NCI-H446 (cell line): Measurements from ENCODE around the gene ASH1L.
"Not testable (repeated sequence)": the region's sequence is repeated elsewhere in the genome, so short reads cannot be mapped to it uniquely, and the experiment has no call there.

ENCODE experiments used
- DNase-seq, 2 experiments: peaks; one replicate each; lab custom pipeline; 2025; lab: John Stamatoyannopoulos, UW

The ASH1L gene

GRCh38 chr1:155493595-155493994 lies 69.0 kb downstream of the ASH1L start:
- DNase-seq: not testable (repeated sequence)

- not testable (repeated sequence) for DNase-seq
These were observed 74.2 kb downstream of the ASH1L start for GRCh38 chr1:155488419-155488818.

- DNase-seq: no peak
These were observed 75.1 kb downstream of the ASH1L start for GRCh38 chr1:155487541-155487940.

GRCh38 chr1:155486952-155487351 lies 75.7 kb downstream of the ASH1L start:
- not testable (repeated sequence) for DNase-seq

GRCh38 chr1:155485945-155486344 lies 76.7 kb downstream of the ASH1L start:
- no peak for DNase-seq

- DNase-seq: no peak
These were observed 77.4 kb downstream of the ASH1L start for GRCh38 chr1:155485222-155485621.

GRCh38 chr1:155481741-155482241 lies 80.8 kb downstream of the ASH1L start:
- DNase-seq: peak; percentile 90 to 97

- DNase-seq: no peak
These were observed 83.4 kb downstream of the ASH1L start for GRCh38 chr1:155479205-155479604.

- no peak for DNase-seq
These were observed 84.2 kb downstream of the ASH1L start for GRCh38 chr1:155478270-155478852.

GRCh38 chr1:155474146-155474545 lies 88.5 kb downstream of the ASH1L start:
- no peak for DNase-seq

- no peak for DNase-seq
These were observed 89.3 kb downstream of the ASH1L start for GRCh38 chr1:155473151-155473821.

GRCh38 chr1:155472491-155473083 lies 90.0 kb downstream of the ASH1L start:
- no peak for DNase-seq

- DNase-seq: no peak
These were observed 90.7 kb downstream of the ASH1L start for GRCh38 chr1:155471891-155472290.

GRCh38 chr1:155471026-155471425 lies 91.6 kb downstream of the ASH1L start:
- no peak for DNase-seq

- DNase-seq: peak in 1 of 2 experiments; percentile 34
These were observed 95.6 kb downstream of the ASH1L start for GRCh38 chr1:155466996-155467395.

GRCh38 chr1:155466617-155466972 lies 96.0 kb downstream of the ASH1L start:
- DNase-seq: no peak

- peak in 1 of 2 experiments; percentile 36 for DNase-seq
These were observed 98.5 kb downstream of the ASH1L start for GRCh38 chr1:155463865-155464650.

- DNase-seq: no peak
These were observed 104.5 kb downstream of the ASH1L start for GRCh38 chr1:155458111-155458510.

- no peak for DNase-seq
These were observed 105.3 kb downstream of the ASH1L start for GRCh38 chr1:155457266-155457665.

GRCh38 chr1:155455588-155456195 lies 106.9 kb downstream of the ASH1L start:
- peak in 1 of 2 experiments; percentile 42 for DNase-seq

GRCh38 chr1:155454096-155454495 lies 108.5 kb downstream of the ASH1L start:
- no peak for DNase-seq

- DNase-seq: no peak
These were observed 109.5 kb downstream of the ASH1L start for GRCh38 chr1:155453141-155453540.
